SK-N-SH (cell line): ENCODE data around the gene TEX35.

Source experiments
- EZH2phosphoT487 ChIP-seq: fragments of 200-600 bp; sonication (generic); IDR thresholded peaks from 2 replicates; pipeline ENCODE4 v1.6.1; 2017; ENCODE audit warnings: low read depth, mixed run types, mild to moderate bottlenecking, antibody characterized with exemption, moderate library complexity, borderline replicate concordance
- FOXM1 ChIP-seq: IDR thresholded peaks from 2 replicates; pipeline ENCODE4 v1.4.0; 2012; ENCODE audit warnings: low read depth, mild to moderate bottlenecking
- GATA2 ChIP-seq: sonication (generic); formaldehyde crosslinking; IDR thresholded peaks from 2 replicates; pipeline ENCODE4 v1.5.0; 2020; ENCODE audit warnings: mild to moderate bottlenecking, missing genetic modification reagents
- USF2 ChIP-seq: fragments of 150-350 bp; IDR thresholded peaks from 2 replicates; pipeline ENCODE4 v1.6.1; 2017; ENCODE audit warnings: antibody characterized with exemption, low read length, low read depth, borderline replicate concordance
- TF ChIP-seq, protein P1 (sequence below): fragments of 200-600 bp; sonication (generic); IDR thresholded peaks from 2 replicates; pipeline ENCODE4 v1.6.1; 2017; ENCODE audit warnings: antibody characterized with exemption, mild to moderate bottlenecking, moderate library complexity
- TF ChIP-seq, protein P2 (sequence below): IDR thresholded peaks from 2 replicates; pipeline ENCODE4; 2012

- no peak for TF ChIP-seq EZH2phosphoT487
- TF ChIP-seq GATA2 (CRISPR knock-in tag), result no peak
- TF ChIP-seq USF2, result no peak
- TF ChIP-seq, protein P1, sequence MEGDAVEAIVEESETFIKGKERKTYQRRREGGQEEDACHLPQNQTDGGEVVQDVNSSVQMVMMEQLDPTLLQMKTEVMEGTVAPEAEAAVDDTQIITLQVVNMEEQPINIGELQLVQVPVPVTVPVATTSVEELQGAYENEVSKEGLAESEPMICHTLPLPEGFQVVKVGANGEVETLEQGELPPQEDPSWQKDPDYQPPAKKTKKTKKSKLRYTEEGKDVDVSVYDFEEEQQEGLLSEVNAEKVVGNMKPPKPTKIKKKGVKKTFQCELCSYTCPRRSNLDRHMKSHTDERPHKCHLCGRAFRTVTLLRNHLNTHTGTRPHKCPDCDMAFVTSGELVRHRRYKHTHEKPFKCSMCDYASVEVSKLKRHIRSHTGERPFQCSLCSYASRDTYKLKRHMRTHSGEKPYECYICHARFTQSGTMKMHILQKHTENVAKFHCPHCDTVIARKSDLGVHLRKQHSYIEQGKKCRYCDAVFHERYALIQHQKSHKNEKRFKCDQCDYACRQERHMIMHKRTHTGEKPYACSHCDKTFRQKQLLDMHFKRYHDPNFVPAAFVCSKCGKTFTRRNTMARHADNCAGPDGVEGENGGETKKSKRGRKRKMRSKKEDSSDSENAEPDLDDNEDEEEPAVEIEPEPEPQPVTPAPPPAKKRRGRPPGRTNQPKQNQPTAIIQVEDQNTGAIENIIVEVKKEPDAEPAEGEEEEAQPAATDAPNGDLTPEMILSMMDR, result no peak
- TF ChIP-seq, protein P2, sequence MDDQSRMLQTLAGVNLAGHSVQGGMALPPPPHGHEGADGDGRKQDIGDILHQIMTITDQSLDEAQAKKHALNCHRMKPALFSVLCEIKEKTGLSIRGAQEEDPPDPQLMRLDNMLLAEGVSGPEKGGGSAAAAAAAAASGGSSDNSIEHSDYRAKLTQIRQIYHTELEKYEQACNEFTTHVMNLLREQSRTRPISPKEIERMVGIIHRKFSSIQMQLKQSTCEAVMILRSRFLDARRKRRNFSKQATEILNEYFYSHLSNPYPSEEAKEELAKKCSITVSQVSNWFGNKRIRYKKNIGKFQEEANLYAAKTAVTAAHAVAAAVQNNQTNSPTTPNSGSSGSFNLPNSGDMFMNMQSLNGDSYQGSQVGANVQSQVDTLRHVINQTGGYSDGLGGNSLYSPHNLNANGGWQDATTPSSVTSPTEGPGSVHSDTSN, result no peak
- no peak for TF ChIP-seq FOXM1
Observed at GRCh38 chr1:178477841-178478240, 35.1 kb upstream of the TEX35 start.
